ENCODE results near the gene FBXO9.

Gene FBXO9

DNA sequence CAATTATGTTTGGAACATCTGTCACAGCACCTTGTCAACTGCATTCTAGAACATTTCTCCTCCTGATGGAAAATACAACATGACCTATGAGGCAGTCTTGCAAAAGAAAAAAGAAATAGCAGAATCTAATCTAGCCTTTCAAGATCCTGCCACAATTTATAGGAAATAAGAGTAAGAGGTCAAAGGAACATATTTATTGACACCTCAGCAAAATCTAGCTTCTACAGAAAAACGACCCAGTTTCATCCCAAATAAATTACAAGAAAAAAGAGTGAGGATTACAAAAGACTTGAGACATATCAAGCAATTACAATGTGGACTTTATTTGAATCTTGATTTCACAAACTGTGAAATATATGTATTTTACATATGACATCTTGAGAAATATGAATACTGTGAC, 4.2 kb downstream of the FBXO9 start:
- Histone ChIP-seq H3K27ac (ENCODE audit: low read depth, low read length) (no peak overlapping the region), H4K20me1 (ENCODE audit: control insufficient read depth, insufficient read depth, low read depth, low read length) (no peaks in the 10 kb centered on the region; the same call in 1 of the 2 replicates), H3K4me3 (ENCODE audit: low read length) (no peak overlapping the region), H3F3A (ENCODE audit: control insufficient read depth, insufficient read depth) (no peaks in the 10 kb centered on the region), H3K27me3 (ENCODE audit: control insufficient read depth, low read length) (no peaks in the 10 kb centered on the region), H3K9me2 (replicated peaks; ENCODE audit: control insufficient read depth, low read length) (no peaks in the 10 kb centered on the region), H3K36me3 (ENCODE audit: control insufficient read depth, low read length) (peaks cover 39% of the 10 kb centered on the region), H3K4me1 (ENCODE audit: control insufficient read depth, low read length) (peaks cover 21% of the 10 kb centered on the region), H3K9me3 (ENCODE audit: control insufficient read depth, insufficient read depth, low read length) (no peaks in the 10 kb centered on the region), H3K4me2 (ENCODE audit: low read length) (no peak overlapping the region), H3K79me2 (ENCODE audit: control insufficient read depth, low read length) (peaks cover 42% of the 10 kb centered on the region)
- TF ChIP-seq, protein P1, sequence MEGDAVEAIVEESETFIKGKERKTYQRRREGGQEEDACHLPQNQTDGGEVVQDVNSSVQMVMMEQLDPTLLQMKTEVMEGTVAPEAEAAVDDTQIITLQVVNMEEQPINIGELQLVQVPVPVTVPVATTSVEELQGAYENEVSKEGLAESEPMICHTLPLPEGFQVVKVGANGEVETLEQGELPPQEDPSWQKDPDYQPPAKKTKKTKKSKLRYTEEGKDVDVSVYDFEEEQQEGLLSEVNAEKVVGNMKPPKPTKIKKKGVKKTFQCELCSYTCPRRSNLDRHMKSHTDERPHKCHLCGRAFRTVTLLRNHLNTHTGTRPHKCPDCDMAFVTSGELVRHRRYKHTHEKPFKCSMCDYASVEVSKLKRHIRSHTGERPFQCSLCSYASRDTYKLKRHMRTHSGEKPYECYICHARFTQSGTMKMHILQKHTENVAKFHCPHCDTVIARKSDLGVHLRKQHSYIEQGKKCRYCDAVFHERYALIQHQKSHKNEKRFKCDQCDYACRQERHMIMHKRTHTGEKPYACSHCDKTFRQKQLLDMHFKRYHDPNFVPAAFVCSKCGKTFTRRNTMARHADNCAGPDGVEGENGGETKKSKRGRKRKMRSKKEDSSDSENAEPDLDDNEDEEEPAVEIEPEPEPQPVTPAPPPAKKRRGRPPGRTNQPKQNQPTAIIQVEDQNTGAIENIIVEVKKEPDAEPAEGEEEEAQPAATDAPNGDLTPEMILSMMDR (IDR thresholded peaks at IDR 0.05; ENCODE audit: low read depth, low read length, poor library complexity, severe bottlenecking) = no peak
- no peak for TF ChIP-seq EZH2phosphoT487 (IDR thresholded peaks at IDR 0.05; ENCODE audit: borderline replicate concordance, low read length)

DNA sequence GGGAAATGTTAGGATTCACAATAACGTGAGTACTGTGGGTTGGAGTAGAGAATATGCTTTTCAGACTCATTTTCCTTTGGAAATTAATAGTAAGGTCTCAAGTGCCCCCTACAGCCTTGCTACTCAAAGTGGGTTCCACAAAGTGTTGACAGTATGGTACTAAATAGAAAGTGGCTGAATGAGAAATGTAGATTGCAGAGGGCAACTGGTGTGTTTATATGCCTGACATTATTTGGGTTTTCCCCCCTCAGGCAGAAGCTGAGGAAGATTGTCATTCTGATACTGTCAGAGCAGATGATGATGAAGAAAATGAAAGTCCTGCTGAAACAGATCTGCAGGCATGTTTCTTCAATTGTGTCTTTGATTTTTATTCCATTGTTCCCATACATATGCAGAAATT, 5.6 kb downstream of the FBXO9 start:
- Histone ChIP-seq H3K79me2 (ENCODE audit: control insufficient read depth, low read length) (peaks cover 36% of the 10 kb centered on the region), H3K9me2 (replicated peaks; ENCODE audit: control insufficient read depth, low read length) (no peaks in the 10 kb centered on the region), H3F3A (ENCODE audit: control insufficient read depth, insufficient read depth) (no peaks in the 10 kb centered on the region), H4K20me1 (ENCODE audit: control insufficient read depth, insufficient read depth, low read depth, low read length) (no peaks in the 10 kb centered on the region; the same call in 1 of the 2 replicates), H3K27ac (ENCODE audit: low read depth, low read length) (no peak overlapping the region), H3K4me1 (ENCODE audit: control insufficient read depth, low read length) (peaks cover 19% of the 10 kb centered on the region), H3K36me3 (ENCODE audit: control insufficient read depth, low read length) (peaks cover 45% of the 10 kb centered on the region), H3K4me3 (ENCODE audit: low read length) (no peak overlapping the region), H3K27me3 (ENCODE audit: control insufficient read depth, low read length) (no peaks in the 10 kb centered on the region), H3K4me2 (ENCODE audit: low read length) (no peak overlapping the region), H3K9me3 (ENCODE audit: control insufficient read depth, insufficient read depth, low read length) (no peaks in the 10 kb centered on the region)
- TF ChIP-seq, protein P1 (IDR thresholded peaks at IDR 0.05; ENCODE audit: low read depth, low read length, poor library complexity, severe bottlenecking) = no peak
- no peak for TF ChIP-seq EZH2phosphoT487 (IDR thresholded peaks at IDR 0.05; ENCODE audit: borderline replicate concordance, low read length)

DNA sequence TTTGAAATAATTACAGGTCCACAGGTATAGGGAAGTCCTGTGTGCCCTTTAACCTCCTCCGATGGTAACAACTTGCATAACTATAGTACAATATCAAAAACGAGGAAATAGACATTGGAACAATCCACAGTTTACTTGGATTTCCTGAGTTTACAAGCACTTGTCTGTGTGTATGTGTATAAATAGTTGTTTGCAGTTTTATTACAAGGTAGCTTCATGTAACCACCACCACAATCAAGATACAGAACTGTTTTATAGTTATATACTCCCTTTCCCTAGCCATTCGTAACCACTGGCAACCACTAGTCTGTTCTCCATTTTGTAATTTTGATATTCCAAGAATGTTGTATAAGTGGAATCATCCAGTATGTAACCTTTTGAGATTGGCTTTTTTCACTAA, 9.1 kb downstream of the FBXO9 start:
- Histone ChIP-seq H3K4me1 (ENCODE audit: control insufficient read depth, low read length) (peaks cover 7% of the 10 kb centered on the region), H4K20me1 (ENCODE audit: control insufficient read depth, insufficient read depth, low read depth, low read length) (no peaks in the 10 kb centered on the region), H3K27ac (ENCODE audit: low read depth, low read length) (no peak overlapping the region), H3K36me3 (ENCODE audit: control insufficient read depth, low read length) (peaks cover 62% of the 10 kb centered on the region), H3K79me2 (ENCODE audit: control insufficient read depth, low read length) (peaks cover 7% of the 10 kb centered on the region), H3K4me2 (ENCODE audit: low read length) (no peak overlapping the region), H3F3A (ENCODE audit: control insufficient read depth, insufficient read depth) (no peaks in the 10 kb centered on the region), H3K9me3 (ENCODE audit: control insufficient read depth, insufficient read depth, low read length) (no peaks in the 10 kb centered on the region), H3K4me3 (ENCODE audit: low read length) (no peak overlapping the region), H3K9me2 (replicated peaks; ENCODE audit: control insufficient read depth, low read length) (no peaks in the 10 kb centered on the region), H3K27me3 (ENCODE audit: control insufficient read depth, low read length) (no peaks in the 10 kb centered on the region)
- no peak for TF ChIP-seq EZH2phosphoT487 (IDR thresholded peaks at IDR 0.05; ENCODE audit: borderline replicate concordance, low read length)
- TF ChIP-seq, protein P1 (IDR thresholded peaks at IDR 0.05; ENCODE audit: low read depth, low read length, poor library complexity, severe bottlenecking) = no peak
